NK-92 (cell line): ENCODE measurements around the gene PLEKHA7.

Experiments used
- DNase-seq: peaks from one replicate; lab custom pipeline; 2025; ENCODE audit not compliant: unreplicated experiment; lab: John Stamatoyannopoulos, UW

The PLEKHA7 gene

DNA sequence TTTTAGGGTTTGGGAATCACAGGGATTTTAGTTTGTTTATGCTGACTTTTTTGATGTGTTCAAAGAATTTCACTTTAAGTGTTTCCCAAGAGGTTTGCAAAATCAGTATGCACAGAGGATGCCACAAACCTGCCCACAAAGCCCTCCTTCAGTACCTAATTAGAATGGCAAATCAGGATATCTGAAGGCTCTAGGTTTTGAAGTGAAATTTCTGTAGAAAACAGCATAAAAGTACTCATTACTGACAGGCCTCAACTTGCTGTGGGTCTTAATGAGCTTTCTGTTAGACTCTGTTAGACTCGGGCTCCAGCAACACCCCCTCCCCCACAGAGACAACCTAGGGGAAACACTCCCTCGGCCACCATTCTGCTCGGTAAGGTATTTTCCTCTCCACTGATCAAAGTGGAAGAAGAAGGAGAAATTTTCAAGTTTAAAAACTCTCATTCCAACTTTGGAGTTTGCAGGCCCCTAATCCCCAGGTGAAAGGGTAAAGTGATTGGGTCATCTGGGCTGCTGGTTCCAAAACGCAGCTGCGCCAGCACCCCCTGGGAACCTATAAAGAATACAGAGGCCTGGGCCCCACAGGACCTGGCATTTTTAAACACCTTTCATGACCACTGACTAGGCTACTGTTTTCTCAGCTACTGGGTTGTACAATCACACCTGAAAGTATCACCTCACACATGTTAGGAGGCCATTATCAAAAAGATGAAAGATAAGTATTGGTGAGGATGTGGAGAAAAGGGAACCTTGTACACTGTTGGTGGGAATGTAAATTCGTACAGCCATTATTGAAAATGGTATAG, 67.5 kb downstream of the PLEKHA7 start:
- DNase-seq = no peak

DNA sequence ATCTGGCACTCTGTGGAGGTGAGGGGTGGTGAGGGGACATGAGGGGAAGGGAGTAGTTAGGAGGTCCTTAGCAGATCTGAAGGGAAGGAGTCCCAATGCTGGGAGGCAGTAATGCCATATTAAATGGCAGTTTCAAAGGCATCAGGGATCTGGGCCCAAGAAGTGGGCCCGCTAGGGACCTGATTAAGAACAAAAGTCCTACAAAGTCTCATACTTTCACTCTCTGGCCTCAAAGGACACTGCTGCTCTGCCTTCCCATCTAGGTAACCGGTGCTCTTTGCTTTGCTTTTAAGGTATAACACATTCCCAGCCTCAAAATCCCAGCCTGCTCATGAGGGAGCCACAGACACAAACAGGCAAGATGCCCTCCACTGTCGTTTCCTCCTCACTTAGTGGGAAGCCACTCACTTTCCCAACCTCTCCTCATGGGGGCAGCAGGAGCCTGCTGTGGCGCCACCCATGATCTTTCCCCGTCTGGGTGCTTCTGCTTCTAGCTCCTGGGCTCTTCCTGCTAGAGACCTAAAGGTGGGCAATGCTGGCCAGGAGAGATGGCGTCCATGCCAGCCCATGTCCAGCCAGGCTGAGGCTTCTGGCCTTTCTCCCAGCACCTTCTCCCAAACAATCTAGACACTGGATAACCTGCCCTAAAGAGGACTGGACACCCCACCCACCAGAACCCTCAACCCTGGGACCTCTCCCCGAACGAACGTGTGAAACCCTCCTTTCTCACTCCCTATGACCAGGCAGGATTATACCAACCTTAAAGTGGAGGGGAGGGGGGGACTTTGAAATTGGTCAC, 68.3 kb downstream of the PLEKHA7 start:
- DNase-seq = no peak

DNA sequence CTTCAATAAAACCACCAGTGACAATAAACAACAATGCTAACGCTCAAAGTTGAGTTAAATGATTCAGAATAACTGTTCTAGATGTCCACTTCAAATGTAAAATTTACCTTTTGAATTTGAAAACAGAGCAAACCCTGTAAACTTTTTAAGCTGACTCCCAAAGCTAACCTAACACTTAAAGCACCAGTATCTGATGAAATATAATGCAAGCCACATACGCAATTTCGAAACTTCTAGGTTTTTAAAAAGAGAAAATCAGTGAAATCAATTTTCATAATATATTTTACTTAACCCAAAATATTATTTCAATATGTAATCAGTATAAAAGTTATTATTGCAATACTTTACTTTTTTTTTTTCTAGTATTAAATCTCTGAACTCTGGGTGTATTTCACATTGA, 71.3 kb downstream of the PLEKHA7 start:
- DNase-seq = no peak

DNA sequence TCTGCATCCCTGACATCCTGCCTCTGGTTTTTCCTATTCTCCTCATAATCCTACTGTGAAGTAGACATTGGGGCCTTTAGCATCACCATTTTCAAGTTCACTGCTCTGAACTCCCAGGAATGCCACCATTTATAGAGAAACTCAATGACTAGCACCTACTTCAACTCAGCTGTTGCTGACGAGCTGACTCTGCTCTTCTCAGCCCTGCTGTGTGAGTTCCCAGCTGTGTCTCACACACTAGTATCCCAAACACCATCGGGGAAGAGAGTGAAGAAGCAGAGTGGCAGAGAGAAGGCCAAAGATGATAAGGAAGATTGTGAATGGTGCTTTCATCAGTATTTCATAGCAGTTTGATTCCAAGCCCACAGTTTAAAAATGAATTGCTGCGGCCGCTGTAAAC, 71.9 kb downstream of the PLEKHA7 start:
- DNase-seq = no peak

DNA sequence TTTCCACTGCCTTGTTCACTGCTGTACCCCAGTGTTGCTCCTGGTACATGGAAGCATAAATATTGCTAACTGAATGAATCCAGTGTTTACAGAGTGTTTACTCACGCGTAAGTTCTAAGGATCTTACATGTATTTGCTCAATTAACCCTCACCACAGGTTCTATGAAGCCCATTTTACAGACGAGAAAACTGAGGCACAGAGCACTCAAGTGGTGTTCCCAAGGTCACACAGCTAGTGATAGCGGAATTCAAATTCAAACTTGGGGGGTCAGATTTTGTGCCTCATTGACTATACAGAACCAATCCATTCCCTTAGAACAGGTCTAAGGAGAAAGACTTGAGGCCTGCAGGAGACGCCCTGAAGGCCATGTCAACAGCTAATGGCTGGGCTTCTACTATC, 72.3 kb downstream of the PLEKHA7 start:
- no peak for DNase-seq

DNA sequence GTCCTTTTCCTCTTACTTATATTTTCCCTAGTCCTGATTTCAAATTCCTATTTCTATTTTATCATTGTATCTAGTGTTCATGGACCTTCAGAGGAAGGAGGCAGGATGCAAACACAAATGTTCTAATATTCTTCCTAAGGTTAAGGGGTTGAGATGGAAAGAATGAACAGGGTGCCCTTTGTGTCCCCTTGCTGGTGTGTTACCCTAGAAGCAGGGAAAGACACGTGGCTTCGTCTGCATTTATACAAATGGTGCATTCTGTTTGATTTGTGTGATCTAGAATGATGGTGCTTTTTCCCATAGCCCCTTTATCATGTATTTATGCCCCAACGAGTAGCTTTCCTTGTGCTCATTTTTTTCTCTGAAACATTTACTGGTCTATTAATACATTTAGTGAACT, 76.2 kb downstream of the PLEKHA7 start:
- no peak for DNase-seq

DNA sequence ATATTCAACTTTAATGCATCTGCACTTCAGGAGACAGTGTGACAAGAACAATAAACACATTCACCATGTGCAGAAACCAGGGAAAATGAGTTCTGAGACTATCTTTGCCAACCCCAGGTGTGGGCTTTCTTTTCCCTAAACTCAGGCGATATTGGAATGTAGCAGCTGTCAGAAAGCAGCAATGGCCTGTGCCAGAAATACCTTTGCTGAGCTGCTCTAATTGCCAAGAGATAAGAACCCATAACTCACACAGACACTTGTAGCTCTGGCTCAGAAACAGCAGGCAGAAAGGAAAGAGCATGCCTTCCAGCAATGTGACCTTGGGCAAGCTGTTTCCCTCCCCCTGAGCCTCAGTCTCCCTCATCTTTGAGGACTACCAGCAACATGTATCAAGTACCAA, 77.6 kb downstream of the PLEKHA7 start:
- no peak for DNase-seq

DNA sequence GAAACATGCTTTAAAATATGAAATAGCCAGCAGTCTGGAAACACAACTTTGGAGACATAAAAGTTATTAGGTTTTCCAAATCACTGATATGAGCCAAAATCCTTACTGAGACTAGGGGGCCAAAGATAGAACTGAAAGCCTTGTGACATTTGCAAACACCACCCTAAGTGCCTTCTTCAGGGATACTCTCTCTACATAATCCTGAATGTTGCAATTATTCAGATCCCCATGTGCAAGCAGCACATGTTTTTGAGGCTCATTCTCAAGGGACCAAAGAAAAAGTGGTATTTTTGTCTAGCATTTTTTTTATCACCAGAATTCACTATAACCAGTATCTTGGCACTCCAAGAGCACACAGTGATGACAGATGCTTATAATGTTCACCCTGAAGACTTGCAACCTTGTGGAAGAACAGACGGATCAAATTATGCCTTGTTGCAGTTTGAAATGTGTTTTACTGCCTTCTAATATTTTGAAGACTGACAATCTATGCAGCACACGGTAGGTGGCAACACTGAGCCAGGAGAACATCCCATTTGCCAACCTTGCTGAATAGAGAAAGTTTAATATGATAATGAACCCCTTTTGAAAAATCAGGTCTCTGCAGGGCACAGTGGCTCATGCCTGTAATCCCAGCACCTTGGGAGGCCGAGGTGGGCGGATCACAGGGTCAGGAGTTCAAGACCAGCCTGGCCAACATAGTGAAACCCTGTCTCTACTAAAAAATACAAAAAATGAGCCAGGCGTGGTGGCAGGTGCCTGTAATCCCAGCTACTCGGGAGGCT, 78.5 kb downstream of the PLEKHA7 start:
- no peak for DNase-seq

DNA sequence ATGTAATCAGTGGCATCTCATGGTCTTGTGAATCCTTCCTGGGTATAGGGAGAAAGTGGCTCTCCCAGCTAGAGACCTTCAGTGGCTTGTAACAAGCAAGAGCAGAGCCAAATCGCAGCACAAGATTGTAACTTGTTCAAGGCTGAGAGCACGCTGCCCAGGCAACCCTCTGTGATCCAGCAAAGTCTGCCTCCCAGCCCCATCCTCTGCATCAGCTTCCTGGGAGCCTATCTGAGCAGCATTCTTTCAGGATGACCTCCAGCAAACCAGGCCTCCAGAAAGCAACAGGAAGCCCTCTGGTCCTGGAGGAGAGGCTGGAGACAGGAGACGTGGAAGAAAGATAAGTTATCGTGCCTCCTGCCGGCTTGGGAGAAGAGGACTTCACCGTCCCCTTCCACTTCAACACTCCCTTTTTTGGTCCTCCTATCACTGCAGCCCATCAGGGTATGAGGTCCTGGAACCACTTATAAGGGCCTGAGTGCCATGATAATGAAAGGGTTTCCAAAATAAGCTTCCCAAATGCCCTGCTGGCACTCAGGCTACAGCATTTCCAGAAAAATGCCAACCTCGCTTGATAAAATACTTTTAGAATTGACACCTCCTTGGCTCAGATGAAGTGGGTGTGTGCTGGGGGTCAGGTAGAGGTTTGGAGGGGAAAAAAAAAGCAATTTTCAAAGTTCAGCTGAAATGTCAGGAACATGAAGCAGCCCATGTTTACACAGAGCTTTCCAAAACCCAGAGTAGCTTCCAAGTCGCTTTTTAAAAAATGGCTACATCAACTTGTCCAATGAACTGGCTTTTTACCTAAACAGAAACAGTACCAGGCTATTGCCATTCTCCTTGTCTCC, 80.2 kb downstream of the PLEKHA7 start:
- DNase-seq = no peak

DNA sequence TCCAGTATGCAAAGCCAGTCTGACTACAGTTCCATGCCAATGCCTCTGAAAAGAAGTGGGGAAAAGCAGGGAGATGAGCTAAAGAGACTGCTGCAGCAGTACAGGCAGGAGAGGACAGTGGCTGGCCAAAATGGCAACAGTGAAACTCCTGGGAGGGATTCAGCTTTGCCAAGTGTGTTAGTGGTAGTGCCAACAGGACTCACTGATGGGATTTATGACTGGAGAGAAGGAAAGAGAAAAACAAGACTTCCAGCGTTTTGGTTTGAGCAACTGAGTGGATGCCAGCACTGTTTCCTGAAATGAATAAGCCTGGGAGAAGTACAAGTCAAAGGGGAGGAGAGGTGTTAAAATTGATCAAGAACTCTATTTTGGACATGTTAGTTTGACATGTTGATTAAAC, 80.9 kb downstream of the PLEKHA7 start:
- DNase-seq = no peak

DNA sequence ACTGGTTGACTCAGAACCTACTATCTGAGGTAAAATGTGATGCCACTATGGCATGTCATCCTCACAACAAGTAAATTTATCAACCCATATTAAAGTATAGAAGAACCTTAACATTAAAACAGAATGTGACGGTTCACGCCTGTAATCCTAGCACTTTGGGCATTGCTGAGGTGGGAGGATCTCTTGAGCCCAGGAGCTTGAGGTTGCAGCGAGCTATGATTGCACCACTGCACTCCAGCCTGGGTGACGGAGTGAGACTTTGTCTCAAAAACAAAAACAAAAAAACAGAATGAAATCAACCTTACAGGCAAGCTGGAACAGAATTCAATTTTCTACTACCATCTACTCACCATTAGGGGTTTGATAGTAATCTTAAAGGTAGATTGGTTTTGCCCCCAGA, 86.2 kb downstream of the PLEKHA7 start:
- DNase-seq = no peak

DNA sequence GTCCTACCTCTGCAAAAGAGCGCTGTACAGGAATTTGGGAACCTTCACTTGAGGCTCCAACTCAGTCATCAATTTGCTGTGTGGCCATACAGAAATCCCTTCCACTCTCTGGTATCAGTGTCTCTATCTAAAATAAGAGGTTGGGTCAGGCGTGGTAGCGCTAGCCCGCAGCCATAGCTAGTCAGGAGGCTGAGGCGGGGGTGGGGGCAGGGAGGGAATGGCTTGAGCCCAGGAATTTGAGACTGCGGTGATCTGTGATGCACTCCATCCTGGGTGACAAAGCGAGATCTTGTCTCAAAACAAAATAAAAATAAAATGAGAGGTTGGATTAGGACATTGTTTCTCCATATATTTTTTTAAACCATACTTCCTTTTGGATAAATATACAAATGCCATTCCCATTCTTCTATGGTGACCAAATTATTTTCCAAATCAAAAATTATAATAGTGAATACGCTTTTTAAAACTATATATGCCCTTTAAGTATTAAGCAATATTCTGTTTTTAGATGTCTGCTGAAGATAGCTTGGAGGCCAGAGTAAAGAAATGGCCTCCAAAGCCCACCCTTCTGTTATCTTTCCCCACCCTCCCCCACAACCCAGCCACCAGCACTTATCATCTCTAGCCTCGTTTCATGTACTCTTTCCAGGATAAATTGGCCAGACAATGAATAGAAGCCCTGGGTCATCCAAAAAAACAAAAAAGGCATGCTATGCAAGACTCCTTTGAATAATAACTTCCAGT, 87.2 kb downstream of the PLEKHA7 start:
- no peak for DNase-seq

DNA sequence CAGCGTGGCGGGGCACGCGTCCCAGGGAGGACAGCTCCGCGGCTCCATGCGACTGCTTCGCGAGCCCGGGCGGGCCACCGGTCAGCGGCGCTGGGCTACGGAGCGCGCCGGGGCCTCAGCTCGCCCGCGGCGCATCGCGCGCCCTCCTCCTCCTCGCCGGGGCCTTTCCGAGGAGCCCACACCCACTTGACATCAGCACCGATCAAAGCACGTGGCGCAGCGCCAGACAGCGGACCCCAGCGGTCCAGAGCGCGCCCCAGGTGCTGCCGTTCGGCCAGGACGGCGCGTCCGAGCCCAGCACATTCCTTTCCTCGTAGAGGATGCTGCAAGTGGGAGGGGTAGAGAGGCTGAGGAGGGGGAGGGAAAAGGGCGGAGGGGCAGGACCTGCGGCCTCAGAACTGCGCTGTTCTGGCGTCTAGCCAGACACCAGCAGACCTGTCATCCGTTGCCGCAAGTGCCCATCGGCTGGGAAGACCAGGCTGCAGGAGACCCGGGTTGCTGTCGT, 88.6 kb downstream of the PLEKHA7 start:
- DNase-seq = no peak

DNA sequence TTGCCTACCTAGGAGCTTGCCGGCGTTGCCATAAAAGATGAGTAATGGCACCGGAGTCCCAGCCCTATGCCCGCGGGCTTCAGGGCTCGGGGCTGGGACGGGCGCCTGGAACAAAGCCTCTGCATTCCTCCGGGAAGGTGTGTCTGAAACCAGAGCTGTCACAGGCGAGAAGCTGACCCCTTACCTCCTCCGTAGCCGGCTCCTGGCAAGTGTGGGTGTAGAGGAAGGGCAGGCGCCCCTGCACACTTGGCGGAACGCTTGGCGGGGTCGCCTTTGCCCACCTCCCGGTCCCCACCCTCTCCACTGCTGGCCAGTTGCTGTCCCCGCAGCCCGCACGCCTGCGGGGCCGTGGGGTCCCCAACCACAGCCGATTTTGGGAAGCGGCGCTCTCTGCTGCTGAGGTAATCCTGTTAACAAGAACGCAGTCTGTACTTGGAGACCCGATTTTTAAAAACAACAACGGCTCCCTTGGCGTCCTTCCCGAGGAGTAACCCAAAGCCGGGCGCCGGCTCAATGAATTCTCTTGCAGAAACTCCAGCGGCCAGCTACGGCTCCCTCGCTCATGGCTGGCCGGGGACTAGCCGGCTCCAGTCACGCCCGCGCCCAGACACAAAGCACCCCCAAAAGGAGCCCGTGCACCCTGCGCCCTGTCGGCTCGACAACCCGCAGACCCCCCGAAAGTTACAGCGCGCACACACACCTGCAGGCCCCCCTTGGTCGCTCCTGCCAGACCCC, 89.2 kb downstream of the PLEKHA7 start:
- DNase-seq = no peak

DNA sequence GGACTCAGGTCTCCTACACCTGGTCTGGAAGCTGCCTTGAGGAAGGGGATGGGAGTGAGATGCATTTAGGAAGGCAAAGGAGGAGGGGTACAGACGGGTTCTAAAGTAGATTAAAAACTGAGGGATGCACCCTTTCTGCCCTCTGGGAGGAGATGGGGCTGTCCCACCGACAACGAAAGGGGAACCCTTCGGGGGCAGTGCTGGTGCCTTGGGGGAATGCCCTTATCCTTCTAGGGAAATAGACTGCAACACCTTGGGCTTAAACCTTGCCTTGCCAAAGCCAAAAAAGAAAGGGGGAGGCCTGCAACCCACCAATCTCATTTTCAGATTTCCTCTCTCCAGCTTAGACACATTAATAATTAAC, 89.8 kb downstream of the PLEKHA7 start:
- no peak for DNase-seq

DNA sequence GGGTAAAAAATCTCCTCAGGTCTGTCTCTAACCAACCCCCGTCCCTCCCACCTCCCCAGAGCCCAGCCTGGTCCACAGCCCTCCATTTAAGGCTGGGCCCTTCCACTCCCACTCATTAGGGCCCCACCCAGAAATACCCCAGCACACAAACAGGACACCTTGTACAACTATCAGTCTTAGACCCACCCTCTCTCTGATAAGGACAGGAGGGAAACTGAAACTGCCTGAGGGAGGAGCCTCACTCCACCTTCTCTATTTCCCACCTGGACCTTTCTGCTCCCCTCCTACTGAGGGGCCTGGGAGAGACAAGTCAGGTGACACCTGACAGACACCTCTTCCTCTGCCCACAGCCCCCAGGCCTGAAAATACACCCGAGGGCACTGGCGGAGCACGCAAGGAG, 90.2 kb downstream of the PLEKHA7 start:
- no peak for DNase-seq

DNA sequence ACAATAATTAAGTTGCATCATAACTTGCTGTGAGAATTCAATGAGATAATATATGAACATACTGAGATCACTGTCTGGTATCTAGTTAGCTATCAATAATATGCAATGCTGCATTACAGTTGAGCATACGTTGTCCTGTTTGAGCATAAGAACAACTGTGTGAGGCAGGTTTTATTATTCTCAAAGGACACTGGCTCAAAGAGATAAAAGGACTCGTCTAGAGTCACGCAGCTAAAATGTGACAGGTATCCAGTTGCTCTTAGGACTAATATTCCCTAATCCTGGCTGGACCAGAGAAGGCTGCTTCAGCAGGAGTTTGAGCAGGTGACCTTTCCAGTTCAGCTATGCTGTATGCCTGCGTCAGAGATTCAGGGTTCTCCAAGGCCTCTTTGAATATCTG, 92.5 kb downstream of the PLEKHA7 start:
- no peak for DNase-seq

DNA sequence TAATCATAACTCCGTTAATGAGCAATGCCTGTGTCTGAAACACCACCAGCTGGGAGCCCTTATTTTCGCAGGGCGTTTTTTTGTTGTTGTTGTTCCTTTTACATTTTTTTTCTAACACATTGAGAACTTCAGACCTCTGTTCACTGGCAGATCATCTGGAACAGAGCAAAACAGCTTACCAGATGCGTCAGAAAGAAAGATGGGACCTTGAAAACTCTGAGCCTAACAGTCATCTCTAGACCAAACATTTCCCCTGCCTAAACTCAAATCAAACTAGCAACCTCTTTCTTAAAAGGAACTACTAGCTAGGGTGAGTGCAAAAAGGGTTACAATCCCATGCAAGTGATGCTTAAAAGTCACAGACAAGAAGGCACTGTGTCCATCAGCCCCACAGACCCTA, 93.2 kb downstream of the PLEKHA7 start:
- DNase-seq = no peak

DNA sequence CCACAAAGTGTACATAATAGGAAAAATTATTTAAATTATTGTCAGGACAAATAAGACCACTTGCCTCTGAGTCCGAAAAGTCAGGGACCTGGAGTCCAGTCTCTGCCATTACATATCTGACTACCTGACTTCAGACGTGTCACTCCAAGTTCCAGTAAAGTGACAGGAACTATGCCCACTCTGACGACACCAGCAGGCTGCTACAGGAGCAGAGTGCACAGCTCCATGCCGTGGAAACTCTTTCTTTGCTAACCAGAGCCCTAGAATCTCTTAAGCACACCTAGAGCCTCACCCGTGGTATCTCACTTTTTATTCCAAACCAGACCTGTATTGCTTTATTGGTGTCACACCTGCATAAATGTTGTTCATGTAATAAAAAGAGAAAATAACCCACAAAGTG, 93.7 kb downstream of the PLEKHA7 start:
- DNase-seq = no peak
